Spleen (tissue), 7 donors: ENCODE measurements around the gene VKORC1L1.

Source experiments
- POLR2AphosphoS5 ChIP-seq, 3 donors: sonication (generic); formaldehyde crosslinking; IDR thresholded peaks; one replicate each; pipeline ENCODE4 v1.5.1; 2017; ENCODE audit warnings: antibody characterized with exemption in 3 of 3
- TF ChIP-seq, protein P1 (sequence below), 11 experiments: fragments of 200-600 bp in 7 of 11; fragments of 450-650 bp in 4 of 11; sonication (generic) in 4 of 11; IDR thresholded peaks in 8 of 11; conservative IDR thresholded peaks in 3 of 11; 1 replicate in 7 of 11; 2 replicates in 4 of 11; pipeline versions ENCODE4 v1.4.0 to v1.8.0; 2016 to 2021; ENCODE audit warnings: antibody characterized with exemption in 11 of 11, inconsistent platforms in 4 of 11, mild to moderate bottlenecking in 1 of 11
- donor health status: DM: no; HTN: no; CAD: no; lungs with moderate emphysema.
- donor health status: DM: no; HTN: no; CAD: no.
- donor health status: DM: no; HTN: no; CAD: no.

DNA sequence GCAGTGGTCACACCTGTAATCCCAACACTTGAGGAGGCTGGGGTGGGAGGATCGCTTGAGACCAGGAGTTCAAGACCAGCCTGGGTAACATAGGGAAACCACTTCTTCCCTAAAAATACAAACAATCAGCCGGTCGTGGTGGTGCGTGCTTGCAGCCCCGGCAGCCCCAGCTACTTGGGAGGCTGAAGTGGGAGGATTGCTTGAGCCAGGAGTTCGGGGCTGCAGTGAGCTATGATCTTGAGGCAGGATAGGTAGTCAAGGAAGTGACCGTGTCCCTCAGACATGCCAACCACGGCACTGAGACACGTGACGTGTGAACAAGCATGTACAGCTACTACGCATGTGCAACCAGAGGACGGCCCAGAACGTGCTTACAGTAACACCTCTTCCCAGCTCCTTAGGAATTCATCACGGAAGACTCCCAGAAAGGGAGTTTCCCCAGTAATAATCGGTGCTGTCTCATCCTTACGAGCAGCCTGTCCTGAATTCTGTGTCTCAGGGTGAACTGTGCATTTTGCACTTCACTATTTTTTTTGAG, 103.9 kb downstream of the VKORC1L1 start:
- TF ChIP-seq POLR2AphosphoS5 (IDR thresholded peaks at IDR 0.05) = peak in 1 of 3 donors; percentile 12
- TF ChIP-seq, protein P1, sequence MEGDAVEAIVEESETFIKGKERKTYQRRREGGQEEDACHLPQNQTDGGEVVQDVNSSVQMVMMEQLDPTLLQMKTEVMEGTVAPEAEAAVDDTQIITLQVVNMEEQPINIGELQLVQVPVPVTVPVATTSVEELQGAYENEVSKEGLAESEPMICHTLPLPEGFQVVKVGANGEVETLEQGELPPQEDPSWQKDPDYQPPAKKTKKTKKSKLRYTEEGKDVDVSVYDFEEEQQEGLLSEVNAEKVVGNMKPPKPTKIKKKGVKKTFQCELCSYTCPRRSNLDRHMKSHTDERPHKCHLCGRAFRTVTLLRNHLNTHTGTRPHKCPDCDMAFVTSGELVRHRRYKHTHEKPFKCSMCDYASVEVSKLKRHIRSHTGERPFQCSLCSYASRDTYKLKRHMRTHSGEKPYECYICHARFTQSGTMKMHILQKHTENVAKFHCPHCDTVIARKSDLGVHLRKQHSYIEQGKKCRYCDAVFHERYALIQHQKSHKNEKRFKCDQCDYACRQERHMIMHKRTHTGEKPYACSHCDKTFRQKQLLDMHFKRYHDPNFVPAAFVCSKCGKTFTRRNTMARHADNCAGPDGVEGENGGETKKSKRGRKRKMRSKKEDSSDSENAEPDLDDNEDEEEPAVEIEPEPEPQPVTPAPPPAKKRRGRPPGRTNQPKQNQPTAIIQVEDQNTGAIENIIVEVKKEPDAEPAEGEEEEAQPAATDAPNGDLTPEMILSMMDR (IDR thresholded peaks at IDR 0.05 in 8 of 11, conservative IDR thresholded peaks at IDR 0.05 in 3 of 11) = no peak
